Measurements from ENCODE around the gene ABR.

The ABR gene

DNA sequence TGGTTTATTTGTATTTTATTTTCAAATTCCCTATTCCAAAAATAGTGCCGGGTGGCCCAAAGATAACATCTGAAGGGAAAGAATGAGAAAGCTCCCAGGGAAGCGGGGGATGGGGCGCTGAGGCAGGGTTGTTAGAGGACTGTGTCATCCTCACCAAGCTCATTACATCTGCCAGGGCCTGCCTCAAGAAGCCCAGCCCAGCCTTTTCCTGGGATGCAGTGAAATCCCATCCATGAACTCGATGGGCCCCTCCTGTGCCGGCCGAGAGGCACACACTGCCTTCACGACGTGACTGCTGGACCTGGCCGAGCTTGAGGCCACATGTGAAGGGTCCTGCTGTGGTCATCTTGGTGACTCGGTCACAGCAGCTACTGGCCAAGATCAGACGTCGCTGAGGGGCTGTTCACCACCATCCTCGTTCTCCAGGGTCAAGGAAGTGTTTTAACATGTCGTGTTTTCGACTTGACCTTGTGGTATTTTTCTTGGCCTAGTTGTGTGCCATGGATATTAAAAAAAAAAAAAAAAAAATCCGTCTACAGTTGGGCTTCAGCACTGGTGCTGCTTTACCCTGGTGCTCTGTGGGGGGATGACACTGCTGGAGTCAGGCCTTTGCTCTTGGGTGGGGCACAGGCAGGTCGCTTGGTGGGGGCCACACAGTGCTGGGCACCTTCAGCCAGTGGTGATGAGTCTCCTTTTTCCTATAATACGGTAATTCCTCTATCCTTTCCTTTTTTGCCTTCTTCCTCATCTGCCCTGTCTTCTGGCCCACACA is 178.0 kb downstream of the ABR start:
- no peak overlapping the region for H2AFZ ChIP-seq (ENCODE audit: low read depth, low read length)
- no peak overlapping the region for H3K23ac ChIP-seq (ENCODE audit: low read length in 2 of 2)
- H3K18ac ChIP-seq (ENCODE audit: low read depth in 1 of 2, low read length in 2 of 2) = peak overlapping the region; percentile 73 to 76
- peak overlapping the region; percentile 71 for H3K27ac ChIP-seq (ENCODE audit: low read length, poor library complexity, severe bottlenecking)
- peaks cover 64 to 74% of the 10 kb centered on the region in 2 experiments for H3K36me3 ChIP-seq (ENCODE audit: control insufficient read depth in 1 of 2, insufficient read depth in 2 of 2, low read depth in 1 of 2, low read length in 2 of 2)
- H2BK120ac ChIP-seq (ENCODE audit: low read depth, low read length) = peak overlapping the region; percentile 64
- H3K4me2 ChIP-seq (ENCODE audit: low read length, poor library complexity, severe bottlenecking) = no peak overlapping the region
- H2BK15ac ChIP-seq (ENCODE audit: low read depth, poor library complexity, severe bottlenecking) = no peak overlapping the region
- H3K14ac ChIP-seq (ENCODE audit: low read length in 2 of 2) = peak overlapping the region in 1 of 2 experiments; percentile 45
- peak overlapping the region; percentile 91 for H4K8ac ChIP-seq (ENCODE audit: low read length)
- peaks cover 40% of the 10 kb centered on the region for H3K4me1 ChIP-seq (ENCODE audit: control insufficient read depth, insufficient read depth, low read depth, low read length)
- H3K9me3 ChIP-seq (ENCODE audit: control insufficient read depth, low read length) = no peaks in the 10 kb centered on the region
- H3K4ac ChIP-seq (ENCODE audit: low read depth in 1 of 2, low read length in 2 of 2) = peak overlapping the region; percentile 29 to 66
- peaks cover 15% of the 10 kb centered on the region for H3K79me1 ChIP-seq (replicated peaks; ENCODE audit: low read length, poor library complexity, severe bottlenecking)
- H3K4me3 ChIP-seq (ENCODE audit: insufficient read depth in 1 of 2, low read depth in 1 of 2, low read length in 2 of 2) = no peak overlapping the region
- DNase-seq = peak; percentile 79
- H4K91ac ChIP-seq (ENCODE audit: low read length) = peak overlapping the region; percentile 88
- H3K9ac ChIP-seq (ENCODE audit: low read length) = peak overlapping the region; percentile 71
- 72% methylated on average over 17 of the region's 18 CpGs for WGBS
- peak overlapping the region; percentile 84 for H2AK5ac ChIP-seq (ENCODE audit: low read length, severe bottlenecking)
- no peaks in the 10 kb centered on the region for H3K27me3 ChIP-seq (ENCODE audit: control insufficient read depth in 1 of 2, insufficient read depth in 1 of 2, low read length in 2 of 2)
- H2BK5ac ChIP-seq (ENCODE audit: low read depth, low read length, poor library complexity, severe bottlenecking) = no peak overlapping the region
- H2BK12ac ChIP-seq (ENCODE audit: low read length in 2 of 2) = peak overlapping the region; percentile 49 to 59

DNA sequence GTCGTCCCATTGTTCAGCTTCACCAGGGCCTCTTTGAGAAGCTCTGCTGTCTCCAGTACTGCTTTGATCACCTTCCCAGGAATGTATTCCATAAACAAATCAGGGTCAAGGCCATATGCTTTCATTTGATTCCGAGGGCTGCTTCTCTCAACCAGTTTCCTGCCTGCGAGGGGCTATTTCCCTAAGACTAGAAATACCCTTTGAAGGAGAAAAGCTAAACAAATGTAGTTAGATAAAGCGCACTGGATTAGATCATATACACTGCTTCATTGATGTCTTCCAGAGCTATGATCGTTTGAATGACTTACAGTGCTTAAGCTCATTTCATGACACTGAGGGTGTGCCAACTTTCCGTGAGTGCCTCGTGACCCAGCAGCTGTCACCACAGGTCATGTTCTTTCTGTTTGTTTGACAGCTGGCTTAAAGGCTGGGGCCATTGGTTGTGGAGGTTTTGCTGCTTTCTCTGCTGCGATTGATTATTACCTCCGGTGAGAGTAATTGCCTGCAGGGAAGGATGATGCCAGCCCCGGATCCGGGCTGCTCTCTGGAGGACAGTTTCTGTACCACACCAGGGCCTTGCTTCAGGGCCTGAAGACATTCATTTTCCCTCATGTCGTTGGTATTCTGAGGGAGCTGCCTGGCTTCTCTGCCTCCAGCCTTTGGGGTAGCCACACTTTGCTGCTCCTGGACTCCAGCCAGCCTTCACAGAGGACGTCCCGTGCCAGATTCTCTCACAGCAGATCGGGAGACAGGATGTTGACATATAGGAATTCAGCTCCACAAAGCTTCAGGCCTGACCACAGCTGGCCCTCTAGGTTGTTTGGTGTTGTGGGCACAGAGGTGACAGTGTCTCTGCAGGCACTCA is 179.0 kb downstream of the ABR start:
- Histone ChIP-seq H4K8ac (ENCODE audit: low read length) (peak overlapping the region; percentile 19), H3K36me3 (ENCODE audit: control insufficient read depth in 1 of 2, insufficient read depth in 2 of 2, low read depth in 1 of 2, low read length in 2 of 2) (peaks cover 56 to 67% of the 10 kb centered on the region in 2 experiments), H3K27ac (ENCODE audit: low read length, poor library complexity, severe bottlenecking) (peak overlapping the region; percentile 71), H3K4me2 (ENCODE audit: low read length, poor library complexity, severe bottlenecking) (no peak overlapping the region), H3K9me3 (ENCODE audit: control insufficient read depth, low read length) (no peaks in the 10 kb centered on the region), H3K9ac (ENCODE audit: low read length) (peak overlapping the region; percentile 71), H2BK5ac (ENCODE audit: low read depth, low read length, poor library complexity, severe bottlenecking) (no peak overlapping the region), H3K79me1 (replicated peaks; ENCODE audit: low read length, poor library complexity, severe bottlenecking) (peaks cover 13% of the 10 kb centered on the region), H3K4me3 (ENCODE audit: insufficient read depth in 1 of 2, low read depth in 1 of 2, low read length in 2 of 2) (no peak overlapping the region), H3K4me1 (ENCODE audit: control insufficient read depth, insufficient read depth, low read depth, low read length) (peaks cover 42% of the 10 kb centered on the region), H3K14ac (ENCODE audit: low read length in 2 of 2) (peak overlapping the region in 1 of 2 experiments; percentile 26), H3K23ac (ENCODE audit: low read length in 2 of 2) (no peak overlapping the region), H3K18ac (ENCODE audit: low read depth in 1 of 2, low read length in 2 of 2) (peak overlapping the region; percentile 4 to 54), H2AK5ac (ENCODE audit: low read length, severe bottlenecking) (peak overlapping the region; percentile 16), H4K91ac (ENCODE audit: low read length) (peak overlapping the region; percentile 0), H2BK120ac (ENCODE audit: low read depth, low read length) (no peak overlapping the region), H2AFZ (ENCODE audit: low read depth, low read length) (no peak overlapping the region), H2BK15ac (ENCODE audit: low read depth, poor library complexity, severe bottlenecking) (peak overlapping the region; percentile 41), H2BK12ac (ENCODE audit: low read length in 2 of 2) (peak overlapping the region in 1 of 2 experiments; percentile 31), H3K27me3 (ENCODE audit: control insufficient read depth in 1 of 2, insufficient read depth in 1 of 2, low read length in 2 of 2) (no peaks in the 10 kb centered on the region), H3K4ac (ENCODE audit: low read depth in 1 of 2, low read length in 2 of 2) (no peak overlapping the region)
- peak; percentile 88 for DNase-seq
- 55% methylated on average over 15 of the region's 15 CpGs for WGBS

DNA sequence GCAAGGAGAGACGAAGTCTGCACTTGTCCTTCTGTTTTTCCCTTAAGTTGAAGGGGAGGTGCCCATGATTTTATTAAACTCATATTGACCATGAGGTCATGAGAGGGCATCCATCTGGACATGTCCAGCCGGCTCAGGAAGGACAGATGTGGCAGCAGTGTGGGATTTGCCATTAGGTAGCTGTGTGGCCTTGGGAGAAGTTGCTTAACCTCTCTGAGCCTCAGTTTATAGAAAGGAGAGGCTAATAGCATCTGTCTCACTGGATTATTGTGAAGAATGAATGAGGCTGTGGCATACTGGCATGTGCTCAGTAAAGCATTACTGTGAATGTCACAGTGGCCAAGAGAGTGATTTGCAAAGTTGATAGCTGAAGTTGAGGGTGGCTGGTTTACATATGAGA is 181.7 kb downstream of the ABR start:
- Histone ChIP-seq H2BK5ac (ENCODE audit: low read depth, low read length, poor library complexity, severe bottlenecking) (no peak overlapping the region), H3K4me2 (ENCODE audit: low read length, poor library complexity, severe bottlenecking) (peak overlapping the region; percentile 61), H3K27me3 (ENCODE audit: control insufficient read depth in 1 of 2, insufficient read depth in 1 of 2, low read length in 2 of 2) (no peaks in the 10 kb centered on the region), H3K4ac (ENCODE audit: low read depth in 1 of 2, low read length in 2 of 2) (no peak overlapping the region), H2BK12ac (ENCODE audit: low read length in 2 of 2) (peak overlapping the region in 1 of 2 experiments; percentile 19), H2AK5ac (ENCODE audit: low read length, severe bottlenecking) (no peak overlapping the region), H3K14ac (ENCODE audit: low read length in 2 of 2) (no peak overlapping the region), H3K9me3 (ENCODE audit: control insufficient read depth, low read length) (no peaks in the 10 kb centered on the region), H3K4me1 (ENCODE audit: control insufficient read depth, insufficient read depth, low read depth, low read length) (peaks cover 29% of the 10 kb centered on the region), H3K27ac (ENCODE audit: low read length, poor library complexity, severe bottlenecking) (no peak overlapping the region), H4K8ac (ENCODE audit: low read length) (no peak overlapping the region), H3K36me3 (ENCODE audit: control insufficient read depth in 1 of 2, insufficient read depth in 2 of 2, low read depth in 1 of 2, low read length in 2 of 2) (peaks cover 31 to 40% of the 10 kb centered on the region in 2 experiments), H2BK15ac (ENCODE audit: low read depth, poor library complexity, severe bottlenecking) (no peak overlapping the region), H3K18ac (ENCODE audit: low read depth in 1 of 2, low read length in 2 of 2) (no peak overlapping the region), H3K4me3 (ENCODE audit: insufficient read depth in 1 of 2, low read depth in 1 of 2, low read length in 2 of 2) (peak overlapping the region in 1 of 2 experiments; percentile 100), H3K23ac (ENCODE audit: low read length in 2 of 2) (no peak overlapping the region), H3K9ac (ENCODE audit: low read length) (peak overlapping the region; percentile 100), H2BK120ac (ENCODE audit: low read depth, low read length) (no peak overlapping the region), H4K91ac (ENCODE audit: low read length) (no peak overlapping the region), H2AFZ (ENCODE audit: low read depth, low read length) (no peak overlapping the region), H3K79me1 (replicated peaks; ENCODE audit: low read length, poor library complexity, severe bottlenecking) (peaks cover 5% of the 10 kb centered on the region)
- 82% methylated on average over 2 of the region's 2 CpGs for WGBS
- DNase-seq = no peak
